ENCODE data around the gene TRERF1.

DNA sequence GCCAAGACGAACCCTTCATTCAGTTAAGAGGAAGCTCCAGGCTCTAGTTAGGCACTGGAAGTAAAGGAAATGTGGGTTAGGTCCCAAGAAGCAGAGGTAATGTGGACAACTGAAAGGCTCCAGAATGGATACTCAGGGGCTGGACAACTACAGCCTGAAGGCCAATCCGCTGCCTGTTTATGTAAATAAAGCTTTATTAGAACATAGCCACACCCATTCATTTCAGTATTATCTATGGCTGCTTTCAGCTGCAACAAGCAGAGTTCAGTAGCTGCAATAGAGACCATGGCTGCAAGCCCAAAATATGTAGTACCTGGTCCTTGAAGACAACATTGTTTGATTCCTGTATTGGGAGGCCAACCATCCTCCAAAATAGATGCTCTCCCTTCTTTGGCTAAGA, 133.2 kb downstream of the TRERF1 start:
- TF ChIP-seq POLR2AphosphoS5 (IDR thresholded peaks at IDR 0.05): no peak
- TF ChIP-seq, protein P1, sequence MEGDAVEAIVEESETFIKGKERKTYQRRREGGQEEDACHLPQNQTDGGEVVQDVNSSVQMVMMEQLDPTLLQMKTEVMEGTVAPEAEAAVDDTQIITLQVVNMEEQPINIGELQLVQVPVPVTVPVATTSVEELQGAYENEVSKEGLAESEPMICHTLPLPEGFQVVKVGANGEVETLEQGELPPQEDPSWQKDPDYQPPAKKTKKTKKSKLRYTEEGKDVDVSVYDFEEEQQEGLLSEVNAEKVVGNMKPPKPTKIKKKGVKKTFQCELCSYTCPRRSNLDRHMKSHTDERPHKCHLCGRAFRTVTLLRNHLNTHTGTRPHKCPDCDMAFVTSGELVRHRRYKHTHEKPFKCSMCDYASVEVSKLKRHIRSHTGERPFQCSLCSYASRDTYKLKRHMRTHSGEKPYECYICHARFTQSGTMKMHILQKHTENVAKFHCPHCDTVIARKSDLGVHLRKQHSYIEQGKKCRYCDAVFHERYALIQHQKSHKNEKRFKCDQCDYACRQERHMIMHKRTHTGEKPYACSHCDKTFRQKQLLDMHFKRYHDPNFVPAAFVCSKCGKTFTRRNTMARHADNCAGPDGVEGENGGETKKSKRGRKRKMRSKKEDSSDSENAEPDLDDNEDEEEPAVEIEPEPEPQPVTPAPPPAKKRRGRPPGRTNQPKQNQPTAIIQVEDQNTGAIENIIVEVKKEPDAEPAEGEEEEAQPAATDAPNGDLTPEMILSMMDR (IDR thresholded peaks at IDR 0.05): no peak
- TF ChIP-seq POLR2A (IDR thresholded peaks at IDR 0.05): no peak

Data from prostate gland (tissue), 2 donors.